ENCODE results near the gene SERPINB8.

SERPINB8 gene

GRCh38 chr18:63965716-63966330 lies 4.1 kb upstream of the SERPINB8 start:
- DNase-seq, result no peak

GRCh38 chr18:63970809-63971205 lies 926 bp downstream of the SERPINB8 start:
- peak; percentile 43 for DNase-seq

- DNase-seq, result no peak
Observed at GRCh38 chr18:63971320-63972001, 1.6 kb downstream of the SERPINB8 start.

- no peak for DNase-seq
Observed at GRCh38 chr18:63972002-63972376, 2.1 kb downstream of the SERPINB8 start.

- DNase-seq, result peak; percentile 37
Observed at GRCh38 chr18:63974991-63975390, 5.1 kb downstream of the SERPINB8 start.

GRCh38 chr18:63975628-63976027 lies 5.7 kb downstream of the SERPINB8 start:
- DNase-seq, result no peak

GRCh38 chr18:63977040-63977439 lies 7.2 kb downstream of the SERPINB8 start:
- no peak for DNase-seq

GRCh38 chr18:63979409-63979920 lies 9.6 kb downstream of the SERPINB8 start:
- peak; percentile 73 for DNase-seq

GRCh38 chr18:63980027-63980426 lies 10.1 kb downstream of the SERPINB8 start:
- DNase-seq, result no peak

- no peak for DNase-seq
Observed at GRCh38 chr18:63980896-63981460, 11.1 kb downstream of the SERPINB8 start.

- no peak for DNase-seq
Observed at GRCh38 chr18:63981719-63982118, 11.8 kb downstream of the SERPINB8 start.

- DNase-seq, result no peak
Observed at GRCh38 chr18:63982361-63982760, 12.5 kb downstream of the SERPINB8 start.

GRCh38 chr18:63986885-63987284 lies 17.0 kb downstream of the SERPINB8 start:
- no peak for DNase-seq

- no peak for DNase-seq
Observed at GRCh38 chr18:63987743-63988142, 17.9 kb downstream of the SERPINB8 start.

GRCh38 chr18:63992751-63993150 lies 22.9 kb downstream of the SERPINB8 start:
- no peak for DNase-seq

GRCh38 chr18:63994783-63995399 lies 25.0 kb downstream of the SERPINB8 start:
- peak; percentile 58 for DNase-seq

- DNase-seq, result peak; percentile 13
Observed at GRCh38 chr18:63997041-63997440, 27.2 kb downstream of the SERPINB8 start.

GRCh38 chr18:63997606-63998005 lies 27.7 kb downstream of the SERPINB8 start:
- DNase-seq, result peak; percentile 58

- DNase-seq, result no peak
Observed at GRCh38 chr18:63999871-64000270, 30.0 kb downstream of the SERPINB8 start.

GRCh38 chr18:64002581-64002980 lies 32.7 kb downstream of the SERPINB8 start:
- no peak for DNase-seq

GRCh38 chr18:64009305-64009704 lies 39.4 kb downstream of the SERPINB8 start:
- no peak for DNase-seq

GRCh38 chr18:64011513-64011912 lies 41.6 kb downstream of the SERPINB8 start:
- no peak for DNase-seq

GRCh38 chr18:64017870-64018269 lies 48.0 kb downstream of the SERPINB8 start:
- peak; percentile 14 for DNase-seq

Measured in fibroblast of skin of abdomen (primary cell).